ENCODE data around the gene COG5.

Gene COG5

GRCh38 chr7:107592361-107593024, 28.8 kb upstream of the COG5 start:
- Mint-ChIP-seq H3K4me3 (no peak overlapping the region), H3K9me3 (no peaks in the 10 kb centered on the region), H3K36me3 (ENCODE audit: low read depth) (peaks cover 56% of the 10 kb centered on the region), H3K27ac (no peak overlapping the region), H3K4me1 (ENCODE audit: low read depth) (no peaks in the 10 kb centered on the region), H3K27me3 (no peaks in the 10 kb centered on the region)
- intact Hi-C loops (cut with micrococcal nuclease) = no loop called here

GRCh38 chr7:107591421-107591820, 27.7 kb upstream of the COG5 start:
- Mint-ChIP-seq H3K9me3 (no peaks in the 10 kb centered on the region), H3K36me3 (ENCODE audit: low read depth) (peaks cover 51% of the 10 kb centered on the region), H3K27ac (no peak overlapping the region), H3K4me3 (no peak overlapping the region), H3K27me3 (no peaks in the 10 kb centered on the region), H3K4me1 (ENCODE audit: low read depth) (no peaks in the 10 kb centered on the region)
- intact Hi-C loops (cut with micrococcal nuclease) = no loop called here

- no peak overlapping the region for H3K4me3 Mint-ChIP-seq
- H3K4me1 Mint-ChIP-seq (ENCODE audit: low read depth) = no peaks in the 10 kb centered on the region
- intact Hi-C loops (cut with micrococcal nuclease) = no loop called here
- H3K27ac Mint-ChIP-seq = no peak overlapping the region
- H3K36me3 Mint-ChIP-seq (ENCODE audit: low read depth) = peaks cover 49% of the 10 kb centered on the region
- no peaks in the 10 kb centered on the region for H3K9me3 Mint-ChIP-seq
- H3K27me3 Mint-ChIP-seq = no peaks in the 10 kb centered on the region
Observed at GRCh38 chr7:107588529-107589130, 24.9 kb upstream of the COG5 start.

GRCh38 chr7:107584716-107585115, 21.0 kb upstream of the COG5 start:
- H3K4me3 Mint-ChIP-seq = no peak overlapping the region
- peaks cover 11% of the 10 kb centered on the region for H3K4me1 Mint-ChIP-seq (ENCODE audit: low read depth)
- H3K27me3 Mint-ChIP-seq = no peaks in the 10 kb centered on the region
- H3K36me3 Mint-ChIP-seq (ENCODE audit: low read depth) = peaks cover 39% of the 10 kb centered on the region
- no peaks in the 10 kb centered on the region for H3K9me3 Mint-ChIP-seq
- intact Hi-C loops (cut with micrococcal nuclease) = loop anchor here (5.0 kb wide), 1 partner anchor 308 kb away; the partner anchor contains the start of gene DLD
- H3K27ac Mint-ChIP-seq = no peak overlapping the region

GRCh38 chr7:107582875-107583274, 19.2 kb upstream of the COG5 start:
- intact Hi-C loops (cut with micrococcal nuclease) = loop anchor here (5.0 kb wide), 1 partner anchor 309 kb away; the partner anchor contains the start of gene DLD
- Mint-ChIP-seq H3K4me3 (no peak overlapping the region), H3K36me3 (ENCODE audit: low read depth) (peaks cover 33% of the 10 kb centered on the region), H3K4me1 (ENCODE audit: low read depth) (peaks cover 11% of the 10 kb centered on the region), H3K27ac (no peak overlapping the region), H3K27me3 (no peaks in the 10 kb centered on the region), H3K9me3 (no peaks in the 10 kb centered on the region)

- Mint-ChIP-seq H3K4me1 (ENCODE audit: low read depth) (peaks cover 11% of the 10 kb centered on the region), H3K4me3 (no peak overlapping the region), H3K9me3 (no peaks in the 10 kb centered on the region), H3K27ac (no peak overlapping the region), H3K36me3 (ENCODE audit: low read depth) (peaks cover 30% of the 10 kb centered on the region), H3K27me3 (no peaks in the 10 kb centered on the region)
- intact Hi-C loops (cut with micrococcal nuclease) = loop anchor here (5.0 kb wide), 1 partner anchor 311 kb away; the partner anchor contains the start of gene DLD
Observed at GRCh38 chr7:107581387-107582013, 17.8 kb upstream of the COG5 start.

GRCh38 chr7:107580716-107581383, 17.1 kb upstream of the COG5 start:
- H3K27ac Mint-ChIP-seq = peak overlapping the region; percentile 88
- intact Hi-C loops (cut with micrococcal nuclease) = loop anchor here (1.0 to 5.0 kb wide), 2 partner anchors 18 to 311 kb away; partner anchors contain the start of genes COG5, DLD and DUS4L
- peaks cover 11% of the 10 kb centered on the region for H3K4me1 Mint-ChIP-seq (ENCODE audit: low read depth)
- peaks cover 29% of the 10 kb centered on the region for H3K36me3 Mint-ChIP-seq (ENCODE audit: low read depth)
- peak overlapping the region; percentile 86 for H3K4me3 Mint-ChIP-seq
- no peaks in the 10 kb centered on the region for H3K9me3 Mint-ChIP-seq
- H3K27me3 Mint-ChIP-seq = no peaks in the 10 kb centered on the region

- H3K27ac Mint-ChIP-seq = peak within 1 kb of the TSS; percentile 88
- peaks cover 23% of the 10 kb centered on the region for H3K36me3 Mint-ChIP-seq (ENCODE audit: low read depth)
- intact Hi-C loops (cut with micrococcal nuclease) = loop anchor here (1.0 to 5.0 kb wide), 2 partner anchors 17 to 312 kb away; partner anchors contain the start of genes COG5, DLD and DUS4L
- H3K4me3 Mint-ChIP-seq = peak within 1 kb of the TSS; percentile 86
- peaks cover 11% of the 10 kb centered on the region for H3K4me1 Mint-ChIP-seq (ENCODE audit: low read depth)
- H3K9me3 Mint-ChIP-seq = no peaks in the 10 kb centered on the region
- H3K27me3 Mint-ChIP-seq = no peaks in the 10 kb centered on the region
Observed at GRCh38 chr7:107579885-107580715, 16.4 kb upstream of the COG5 start, which contains the start of gene BCAP29. BCAP29 (plus strand) TSS chr7:107580246; CDS start chr7:107580773, 527 bp downstream.

GRCh38 chr7:107579554-107579884, 15.8 kb upstream of the COG5 start:
- Mint-ChIP-seq H3K4me3 (peak overlapping the region; percentile 86), H3K27ac (peak overlapping the region; percentile 88), H3K4me1 (ENCODE audit: low read depth) (peaks cover 11% of the 10 kb centered on the region), H3K27me3 (no peaks in the 10 kb centered on the region), H3K36me3 (ENCODE audit: low read depth) (peaks cover 23% of the 10 kb centered on the region), H3K9me3 (no peaks in the 10 kb centered on the region)
- intact Hi-C loops (cut with micrococcal nuclease) = no loop called here

- Mint-ChIP-seq H3K4me3 (no peak overlapping the region), H3K27me3 (no peaks in the 10 kb centered on the region), H3K36me3 (ENCODE audit: low read depth) (peaks cover 41% of the 10 kb centered on the region), H3K27ac (no peak overlapping the region), H3K9me3 (no peaks in the 10 kb centered on the region), H3K4me1 (ENCODE audit: low read depth) (no peaks in the 10 kb centered on the region)
- intact Hi-C loops (cut with micrococcal nuclease) = no loop called here
Observed at GRCh38 chr7:107573537-107573936, 9.8 kb upstream of the COG5 start.

GRCh38 chr7:107570298-107570697, 6.6 kb upstream of the COG5 start:
- H3K9me3 Mint-ChIP-seq = no peaks in the 10 kb centered on the region
- H3K36me3 Mint-ChIP-seq (ENCODE audit: low read depth) = peaks cover 47% of the 10 kb centered on the region
- H3K4me1 Mint-ChIP-seq (ENCODE audit: low read depth) = peaks cover under 1% of the 10 kb centered on the region
- intact Hi-C loops (cut with micrococcal nuclease) = no loop called here
- no peaks in the 10 kb centered on the region for H3K27me3 Mint-ChIP-seq
- no peak overlapping the region for H3K4me3 Mint-ChIP-seq
- H3K27ac Mint-ChIP-seq = no peak overlapping the region

GRCh38 chr7:107564553-107565298, 1.0 kb upstream of the COG5 start:
- Mint-ChIP-seq H3K27me3 (no peaks in the 10 kb centered on the region), H3K36me3 (ENCODE audit: low read depth) (peaks cover 24% of the 10 kb centered on the region), H3K4me1 (ENCODE audit: low read depth) (peaks cover 48% of the 10 kb centered on the region), H3K9me3 (no peaks in the 10 kb centered on the region), H3K4me3 (peak overlapping the region; percentile 93), H3K27ac (peak overlapping the region; percentile 93)
- intact Hi-C loops (cut with micrococcal nuclease) = loop anchor here (5.0 to 10.0 kb wide), 2 partner anchors 178 to 310 kb away; partner anchors contain the start of gene CBLL1

All from dendritic cell treated with granulocyte-macrophage colony-stimulating factor and Interleukin-4, amounts not matched to agents 40 ng/mL and 50 ng/mL, for 4 days (primary cell).